Measurements from ENCODE around the gene LMNA.

Gene LMNA

GRCh38 chr1:156069490-156070455 is 44.7 kb upstream of the LMNA start:
- TF ChIP-seq TAF1 (IDR thresholded peaks at IDR 0.05; ENCODE audit: borderline replicate concordance, insufficient read depth, low read length) (no peak), POLR2AphosphoS5 (IDR thresholded peaks at IDR 0.05; ENCODE audit: low read depth, low read length) (no peak), FOXP2 (optimal IDR thresholded peaks at IDR 0.05; ENCODE audit: borderline replicate concordance, extremely low read depth, extremely low read length, insufficient read depth) (no peak), SIN3A (IDR thresholded peaks at IDR 0.05; ENCODE audit: borderline replicate concordance, insufficient read depth, low read length) (no peak), REST (IDR thresholded peaks at IDR 0.05; ENCODE audit: insufficient read depth in 1 of 2, low read depth in 2 of 2, low read length in 2 of 2) (no peak)

GRCh38 chr1:156070548-156070947 is 44.0 kb upstream of the LMNA start:
- no peak for TF ChIP-seq FOXP2 (optimal IDR thresholded peaks at IDR 0.05; ENCODE audit: borderline replicate concordance, extremely low read depth, extremely low read length, insufficient read depth)
- no peak for TF ChIP-seq POLR2AphosphoS5 (IDR thresholded peaks at IDR 0.05; ENCODE audit: low read depth, low read length)
- no peak for TF ChIP-seq SIN3A (IDR thresholded peaks at IDR 0.05; ENCODE audit: borderline replicate concordance, insufficient read depth, low read length)
- no peak for TF ChIP-seq TAF1 (IDR thresholded peaks at IDR 0.05; ENCODE audit: borderline replicate concordance, insufficient read depth, low read length)
- no peak for TF ChIP-seq REST (IDR thresholded peaks at IDR 0.05; ENCODE audit: insufficient read depth in 1 of 2, low read depth in 2 of 2, low read length in 2 of 2)

- TF ChIP-seq REST (IDR thresholded peaks at IDR 0.05; ENCODE audit: insufficient read depth in 1 of 2, low read depth in 2 of 2, low read length in 2 of 2) (no peak), TAF1 (IDR thresholded peaks at IDR 0.05; ENCODE audit: borderline replicate concordance, insufficient read depth, low read length) (no peak), POLR2AphosphoS5 (IDR thresholded peaks at IDR 0.05; ENCODE audit: low read depth, low read length) (no peak), FOXP2 (optimal IDR thresholded peaks at IDR 0.05; ENCODE audit: borderline replicate concordance, extremely low read depth, extremely low read length, insufficient read depth) (no peak), SIN3A (IDR thresholded peaks at IDR 0.05; ENCODE audit: borderline replicate concordance, insufficient read depth, low read length) (no peak)
Measured at GRCh38 chr1:156072251-156072650, 42.3 kb upstream of the LMNA start.

- no peak for TF ChIP-seq FOXP2 (optimal IDR thresholded peaks at IDR 0.05; ENCODE audit: borderline replicate concordance, extremely low read depth, extremely low read length, insufficient read depth)
- TF ChIP-seq SIN3A (IDR thresholded peaks at IDR 0.05; ENCODE audit: borderline replicate concordance, insufficient read depth, low read length) = no peak
- no peak for TF ChIP-seq POLR2AphosphoS5 (IDR thresholded peaks at IDR 0.05; ENCODE audit: low read depth, low read length)
- no peak for TF ChIP-seq REST (IDR thresholded peaks at IDR 0.05; ENCODE audit: insufficient read depth in 1 of 2, low read depth in 2 of 2, low read length in 2 of 2)
- TF ChIP-seq TAF1 (IDR thresholded peaks at IDR 0.05; ENCODE audit: borderline replicate concordance, insufficient read depth, low read length) = no peak
Measured at GRCh38 chr1:156073110-156073687, 41.3 kb upstream of the LMNA start.

All from PFSK-1 (cell line).